Activated T-helper 1 cell treated with anti-CD3 and anti-CD28 coated beads, Interleukin-12 subunit alpha, Interleukin-12 subunit beta, Interleukin-2, Interleukin-4 antibody, amounts not matched to agents 30 ng/mL and 10 ng/mL and 1 ng/mL, durations not matched to agents 14 hours and 24 hours and 36 hours (primary cell): ENCODE data around the gene HAGH. TPM values are rescaled to one million over a fixed set of nuclear protein-coding genes. Genes with fewer than 3 reads are reported as not detected.

Experiments
- DNase-seq: peaks from one replicate; pipeline ENCODE4 v3.0.0; 2021; ENCODE audit warnings: low spot score
- H3K27ac Mint-ChIP-seq: one replicate; pipeline ENCODE4 v1.8.0; 2021; ENCODE audit warnings: mild to moderate bottlenecking, mixed read lengths
- H3K27me3 Mint-ChIP-seq: one replicate; pipeline ENCODE4 v1.8.0; 2022; ENCODE audit warnings: mild to moderate bottlenecking, moderate library complexity, mixed read lengths; ENCODE audit not compliant: insufficient read depth
- H3K36me3 Mint-ChIP-seq: one replicate; pipeline ENCODE4 v1.8.0; 2021; ENCODE audit warnings: low read depth, mixed read lengths
- H3K4me1 Mint-ChIP-seq: one replicate; pipeline ENCODE4 v1.8.0; 2021; ENCODE audit warnings: low read depth, mixed read lengths
- H3K4me3 Mint-ChIP-seq: one replicate; pipeline ENCODE4 v1.8.0; 2021; ENCODE audit warnings: mild to moderate bottlenecking, moderate library complexity, mixed read lengths
- H3K9me3 Mint-ChIP-seq: one replicate; pipeline ENCODE4 v1.8.0; 2021; ENCODE audit warnings: mixed read lengths
- intact Hi-C: fragments of 100-400 bp; cut with micrococcal nuclease; formaldehyde crosslinking; loops from one replicate; pipeline ENCODE4 v1.15.1; 2024
- total RNA-seq: library from RNA; stranded (reverse); gene quantifications from 2 replicates; pipeline ENCODE4 v1.2.3, GENCODE V29; 2022

Gene HAGH
- total RNA-seq, 1 donor from 2014 or later: 58.7 TPM

DNA sequence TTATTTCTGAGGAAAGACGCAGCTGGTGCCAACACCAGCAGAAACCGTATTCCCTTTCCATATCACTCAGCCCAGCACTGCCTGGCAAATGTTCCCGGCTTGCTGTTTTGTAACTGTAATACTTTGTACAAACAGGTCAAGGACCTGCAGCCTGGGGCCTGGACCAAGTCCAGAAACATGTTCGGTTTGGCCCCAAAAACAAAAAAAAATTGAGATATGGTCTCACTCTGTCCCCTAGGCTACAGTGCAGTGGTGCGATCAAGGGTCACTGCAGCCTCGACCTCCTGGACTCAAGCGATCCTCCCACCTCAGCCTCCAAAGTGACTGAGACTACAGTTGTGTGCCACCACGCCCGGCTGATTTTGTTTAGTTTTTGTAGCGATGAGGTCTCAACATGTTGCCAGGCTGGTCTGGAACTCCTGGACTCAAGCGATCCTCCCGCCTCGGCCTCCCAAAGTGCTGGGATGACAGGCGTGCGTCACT is 1.2 kb downstream of the HAGH start:
- no peak for DNase-seq
- Mint-ChIP-seq H3K9me3 (no peaks in the 10 kb centered on the region), H3K4me1 (peaks cover 26% of the 10 kb centered on the region), H3K4me3 (peak overlapping the region; percentile 86), H3K27ac (peak overlapping the region; percentile 77), H3K27me3 (no peaks in the 10 kb centered on the region), H3K36me3 (peaks cover 4% of the 10 kb centered on the region)
- intact Hi-C loops: no loop called here

DNA sequence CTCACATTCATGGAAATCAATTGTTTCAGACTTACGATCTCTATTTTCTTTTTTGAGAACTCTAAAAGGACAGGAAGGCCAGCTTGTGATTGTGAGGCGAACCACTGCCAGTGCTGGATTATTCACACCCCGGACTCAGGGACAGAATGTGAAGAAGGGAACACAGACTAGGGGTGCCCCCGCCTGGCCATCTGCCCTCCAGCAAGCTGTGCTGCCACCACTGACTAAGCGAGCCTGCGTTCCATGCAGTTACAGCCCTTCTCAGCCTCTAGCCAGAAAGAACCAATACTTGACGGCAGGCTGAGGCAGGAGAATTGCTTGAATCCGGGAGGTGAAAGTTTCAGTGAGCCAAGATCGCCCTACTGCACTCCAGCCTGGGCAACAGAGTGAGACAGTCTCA is 2.8 kb downstream of the HAGH start:
- Mint-ChIP-seq H3K4me1 (peaks cover 19% of the 10 kb centered on the region), H3K36me3 (peaks cover 4% of the 10 kb centered on the region), H3K9me3 (no peaks in the 10 kb centered on the region), H3K27me3 (no peaks in the 10 kb centered on the region), H3K27ac (no peak overlapping the region), H3K4me3 (peak overlapping the region; percentile 86)
- intact Hi-C loops: no loop called here
- no peak for DNase-seq

DNA sequence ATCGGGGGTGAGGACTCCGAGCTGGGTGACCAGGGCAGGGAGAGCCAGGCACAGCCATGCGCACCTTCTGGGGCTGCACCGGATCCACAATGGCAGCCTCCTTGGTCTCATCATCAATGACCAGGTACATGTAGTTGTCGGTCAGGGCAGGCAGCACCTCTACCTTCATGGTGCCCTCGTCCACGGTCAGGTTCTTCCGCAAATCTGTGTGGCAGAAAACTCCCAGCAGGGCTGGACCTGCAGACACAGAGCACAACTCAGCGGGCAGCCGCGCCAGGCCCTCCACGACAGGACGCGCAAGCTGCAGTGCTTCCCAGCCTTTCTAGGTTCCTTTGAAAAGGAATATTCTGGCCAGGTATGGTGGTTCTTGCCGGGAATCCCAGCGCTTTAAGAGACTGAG is 3.8 kb downstream of the HAGH start:
- peaks cover 13% of the 10 kb centered on the region for H3K4me1 Mint-ChIP-seq
- intact Hi-C loops: no loop called here
- no peak overlapping the region for H3K4me3 Mint-ChIP-seq

DNA sequence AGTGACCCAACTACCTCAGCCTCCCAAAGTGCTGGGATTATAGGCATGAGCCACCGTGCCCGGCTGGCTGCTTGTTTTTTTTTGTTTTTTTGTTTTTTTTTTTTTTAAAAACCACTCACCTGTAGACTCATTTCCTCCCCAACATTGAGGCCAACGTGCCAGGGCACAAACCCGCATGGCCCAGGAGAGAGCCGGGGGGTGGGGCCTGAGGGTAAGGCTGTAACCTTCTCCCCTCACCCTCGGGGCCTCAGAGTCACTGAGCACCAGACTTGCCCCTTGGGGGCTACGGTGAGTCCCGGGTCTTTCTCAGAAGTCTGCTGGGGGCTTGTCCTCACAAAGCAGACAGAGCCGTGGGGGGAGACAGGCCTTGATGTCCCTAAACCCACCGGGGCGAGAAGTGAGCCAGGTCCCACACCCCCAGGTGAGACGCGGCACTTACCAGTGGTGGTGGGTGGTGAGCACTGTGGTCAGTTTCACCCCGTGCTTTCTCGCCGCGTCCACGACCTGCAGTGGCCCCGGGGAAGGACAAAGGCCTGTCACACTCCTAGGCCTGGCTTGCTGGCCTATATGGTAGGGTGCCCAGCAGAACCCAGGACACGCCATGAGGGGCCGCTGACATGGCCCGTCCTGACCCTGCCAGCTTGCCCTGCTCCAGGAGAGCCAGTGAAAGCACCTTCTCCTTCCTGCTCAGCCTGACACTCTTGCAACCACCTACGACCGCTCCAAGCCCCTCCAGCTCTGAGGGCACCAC is 4.6 kb downstream of the HAGH start:
- intact Hi-C loops: no loop called here
- peaks cover 7% of the 10 kb centered on the region for H3K4me1 Mint-ChIP-seq
- no peak overlapping the region for H3K27ac Mint-ChIP-seq
- H3K36me3 Mint-ChIP-seq: peaks cover 2% of the 10 kb centered on the region
- no peak overlapping the region for H3K4me3 Mint-ChIP-seq
- no peak for DNase-seq
- H3K27me3 Mint-ChIP-seq: no peaks in the 10 kb centered on the region
- no peaks in the 10 kb centered on the region for H3K9me3 Mint-ChIP-seq

More for the DNA sequence above, 3.8 kb downstream of the HAGH start:
- DNase-seq: no peak
- Mint-ChIP-seq H3K27me3 (no peaks in the 10 kb centered on the region), H3K27ac (no peak overlapping the region), H3K9me3 (no peaks in the 10 kb centered on the region), H3K36me3 (peaks cover 4% of the 10 kb centered on the region)

DNA sequence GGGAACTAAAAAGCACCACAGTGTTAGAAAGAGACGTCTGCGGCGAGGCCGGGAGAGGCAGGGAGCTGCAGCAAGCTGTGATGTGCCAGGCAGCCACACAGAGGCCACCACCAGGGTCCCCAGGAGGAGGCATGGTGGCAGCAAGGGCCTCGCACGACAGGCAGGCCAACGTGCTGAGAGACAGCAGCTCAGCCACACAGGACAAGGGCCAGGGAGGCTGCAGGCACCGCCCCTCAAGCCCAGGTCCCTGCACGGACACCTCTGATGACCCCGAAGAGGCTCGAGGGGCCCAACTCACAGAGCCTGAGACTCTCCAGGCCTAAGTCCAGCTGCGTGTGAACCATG is 5.7 kb downstream of the HAGH start:
- H3K27ac Mint-ChIP-seq: no peak overlapping the region
- peaks cover 7% of the 10 kb centered on the region for H3K4me1 Mint-ChIP-seq
- H3K27me3 Mint-ChIP-seq: no peaks in the 10 kb centered on the region
- H3K9me3 Mint-ChIP-seq: no peaks in the 10 kb centered on the region
- no peak overlapping the region for H3K4me3 Mint-ChIP-seq
- H3K36me3 Mint-ChIP-seq: peaks cover 2% of the 10 kb centered on the region
- intact Hi-C loops: no loop called here
- DNase-seq: no peak

DNA sequence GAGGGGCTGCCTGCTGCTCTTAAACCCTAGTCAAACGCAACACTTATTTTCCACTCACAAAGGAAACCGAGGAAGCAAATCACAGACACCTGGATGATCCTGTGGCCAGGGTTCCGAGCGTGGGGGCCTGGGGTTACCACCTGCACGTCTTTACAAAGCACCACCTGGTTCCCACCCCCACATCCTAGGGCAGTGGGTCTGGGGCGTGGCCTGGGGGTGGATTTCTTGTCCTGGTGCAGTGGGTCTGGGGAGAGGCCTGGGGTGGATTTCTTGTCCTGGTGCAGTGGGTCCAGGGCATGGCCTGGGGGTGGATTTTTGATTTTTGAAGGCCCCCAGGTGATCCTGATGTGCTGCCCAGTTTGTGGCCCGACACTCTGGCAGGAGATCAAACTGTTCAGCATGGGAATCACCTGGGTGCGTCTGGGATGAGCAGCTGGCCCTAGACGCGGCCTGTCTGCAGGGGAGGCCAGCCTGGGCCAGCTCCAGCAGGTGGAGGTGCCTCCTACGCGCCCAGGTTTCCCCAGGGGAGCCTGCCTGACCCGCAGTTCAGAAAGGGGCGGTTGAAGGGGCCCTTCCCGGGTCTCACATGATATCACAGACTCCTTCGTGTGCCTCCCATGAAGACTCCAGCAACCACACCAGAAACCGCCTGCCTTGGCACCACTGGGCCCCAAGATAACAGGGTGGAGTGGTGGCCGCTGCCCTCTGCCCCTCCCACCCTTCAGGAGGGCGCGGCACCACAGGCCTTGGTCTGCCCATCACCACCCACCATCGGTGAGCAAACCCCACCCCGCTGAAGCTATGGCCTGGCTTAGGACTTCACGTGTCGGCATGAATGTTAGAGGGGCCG is 6.3 kb downstream of the HAGH start:
- Mint-ChIP-seq H3K9me3 (no peaks in the 10 kb centered on the region), H3K27ac (no peak overlapping the region), H3K27me3 (no peaks in the 10 kb centered on the region), H3K4me3 (no peak overlapping the region), H3K4me1 (peaks cover 7% of the 10 kb centered on the region), H3K36me3 (peaks cover 6% of the 10 kb centered on the region)
- intact Hi-C loops: no loop called here
- DNase-seq: no peak

DNA sequence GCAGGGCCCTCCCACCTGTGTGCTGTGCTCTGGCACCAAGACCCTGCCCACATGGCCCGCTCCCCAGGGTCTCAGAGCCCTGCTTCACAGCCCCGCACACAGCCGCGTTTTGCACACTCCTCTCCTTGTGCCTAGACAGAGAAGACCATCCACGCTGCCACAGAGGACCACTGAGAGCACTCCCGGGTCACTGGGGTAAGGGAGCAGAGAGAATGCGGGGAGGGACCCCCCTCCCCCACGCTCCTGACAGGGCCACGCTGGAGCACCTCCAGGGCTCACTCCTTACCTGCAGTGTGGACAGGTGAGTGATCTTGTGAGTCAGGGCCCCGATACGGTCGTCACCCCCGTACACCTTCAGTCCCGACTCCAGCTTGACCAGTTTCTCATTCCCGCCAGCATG is 7.0 kb downstream of the HAGH start:
- H3K4me1 Mint-ChIP-seq: peaks cover 5% of the 10 kb centered on the region
- peaks cover 11% of the 10 kb centered on the region for H3K36me3 Mint-ChIP-seq
- H3K27me3 Mint-ChIP-seq: no peaks in the 10 kb centered on the region
- intact Hi-C loops: no loop called here
- no peak overlapping the region for H3K27ac Mint-ChIP-seq
- no peak overlapping the region for H3K4me3 Mint-ChIP-seq
- H3K9me3 Mint-ChIP-seq: no peaks in the 10 kb centered on the region
- DNase-seq: no peak

DNA sequence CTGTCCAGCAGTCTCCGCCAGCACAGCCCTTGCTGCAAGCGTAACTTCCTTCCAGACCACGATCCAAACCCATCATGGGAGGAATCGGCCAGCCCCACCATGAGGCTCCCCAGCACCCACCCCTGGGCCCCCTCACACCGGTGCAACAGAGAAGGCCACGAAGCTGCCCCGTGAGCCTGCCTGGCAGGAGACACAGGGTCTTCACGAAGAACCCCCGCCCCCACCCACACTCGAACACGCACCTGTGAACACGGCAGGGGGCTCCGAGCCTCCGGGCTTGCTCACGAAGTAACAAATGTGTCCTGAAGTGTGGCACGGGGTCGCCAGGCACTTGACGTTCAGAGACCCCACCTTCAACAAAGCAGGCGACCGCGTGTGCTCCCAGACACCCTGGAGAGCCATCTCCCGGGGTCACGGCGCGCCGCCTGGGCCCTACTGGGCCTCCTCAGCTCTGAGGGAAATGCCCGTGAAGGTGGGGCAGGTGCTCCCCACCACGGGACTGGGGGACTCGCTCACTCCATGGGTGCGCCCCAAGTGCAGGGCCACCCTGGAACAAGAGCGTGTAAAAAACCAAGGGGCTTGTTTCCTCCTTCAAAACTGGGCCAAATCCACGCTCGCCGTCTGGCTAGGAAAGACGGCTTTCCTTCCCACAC is 7.6 kb downstream of the HAGH start:
- Mint-ChIP-seq H3K4me3 (no peak overlapping the region), H3K9me3 (no peaks in the 10 kb centered on the region), H3K27me3 (no peaks in the 10 kb centered on the region), H3K27ac (no peak overlapping the region), H3K4me1 (no peaks in the 10 kb centered on the region), H3K36me3 (peaks cover 11% of the 10 kb centered on the region)
- intact Hi-C loops: no loop called here
- no peak for DNase-seq

DNA sequence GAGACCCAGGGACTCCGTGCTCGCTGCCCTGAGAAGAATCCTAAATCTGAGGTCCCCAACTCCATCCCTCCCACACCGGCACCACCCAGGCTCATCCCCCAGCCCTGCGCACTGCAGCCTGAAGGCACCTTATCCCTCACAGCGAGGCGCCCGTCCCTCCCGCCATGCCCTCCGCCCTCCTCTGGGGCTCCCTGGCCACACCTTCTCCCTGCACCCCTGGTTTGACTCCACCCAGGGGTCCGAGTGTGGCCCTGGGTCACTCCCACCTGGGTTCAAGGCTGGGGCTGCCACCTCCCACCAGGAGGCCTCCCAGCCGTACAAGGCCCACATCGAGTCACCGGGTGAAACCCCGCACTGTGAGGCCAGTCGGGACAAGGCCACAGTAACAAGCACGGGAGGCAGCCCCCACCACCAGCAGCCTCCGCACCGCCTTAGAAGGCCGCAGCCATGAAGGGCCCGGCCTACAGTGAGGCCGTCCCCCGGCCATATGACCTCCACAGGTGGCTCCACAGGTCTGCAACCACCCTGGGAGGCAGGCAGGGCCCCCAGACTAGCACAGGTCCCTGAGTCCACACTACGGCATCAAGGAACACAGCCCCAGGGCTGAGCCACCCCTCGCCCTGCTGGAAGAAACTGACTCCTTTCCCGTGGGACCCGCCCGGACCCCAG is 8.3 kb downstream of the HAGH start:
- no peak for DNase-seq
- H3K4me1 Mint-ChIP-seq: peaks cover 3% of the 10 kb centered on the region
- no peaks in the 10 kb centered on the region for H3K9me3 Mint-ChIP-seq
- H3K27ac Mint-ChIP-seq: no peak overlapping the region
- no peaks in the 10 kb centered on the region for H3K27me3 Mint-ChIP-seq
- intact Hi-C loops: no loop called here
- no peak overlapping the region for H3K4me3 Mint-ChIP-seq
- peaks cover 11% of the 10 kb centered on the region for H3K36me3 Mint-ChIP-seq

DNA sequence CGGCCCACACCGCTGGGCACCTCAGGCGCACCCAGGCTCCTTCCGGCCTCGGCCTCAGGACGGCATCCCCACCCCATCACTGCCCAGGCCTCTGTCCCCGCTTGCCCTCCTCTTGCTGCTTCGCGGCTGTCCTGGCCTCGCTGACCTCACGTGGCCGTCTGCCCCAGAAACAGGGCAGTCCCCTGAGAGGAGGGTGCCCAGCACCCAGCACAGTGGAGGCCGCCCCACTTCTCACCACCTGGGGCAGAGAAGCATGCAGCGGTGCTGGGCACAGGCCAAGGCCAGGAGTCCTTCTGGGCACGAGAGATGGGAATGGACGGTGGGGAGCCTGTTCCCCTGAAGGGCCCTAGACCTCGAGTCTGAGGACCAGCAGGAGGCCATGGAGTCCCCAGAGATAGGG is 8.9 kb downstream of the HAGH start:
- H3K4me3 Mint-ChIP-seq: no peak overlapping the region
- H3K27ac Mint-ChIP-seq: no peak overlapping the region
- H3K4me1 Mint-ChIP-seq: peaks cover 8% of the 10 kb centered on the region
- peaks cover 14% of the 10 kb centered on the region for H3K36me3 Mint-ChIP-seq
- H3K9me3 Mint-ChIP-seq: no peaks in the 10 kb centered on the region
- DNase-seq: no peak
- H3K27me3 Mint-ChIP-seq: no peaks in the 10 kb centered on the region
- intact Hi-C loops: no loop called here

DNA sequence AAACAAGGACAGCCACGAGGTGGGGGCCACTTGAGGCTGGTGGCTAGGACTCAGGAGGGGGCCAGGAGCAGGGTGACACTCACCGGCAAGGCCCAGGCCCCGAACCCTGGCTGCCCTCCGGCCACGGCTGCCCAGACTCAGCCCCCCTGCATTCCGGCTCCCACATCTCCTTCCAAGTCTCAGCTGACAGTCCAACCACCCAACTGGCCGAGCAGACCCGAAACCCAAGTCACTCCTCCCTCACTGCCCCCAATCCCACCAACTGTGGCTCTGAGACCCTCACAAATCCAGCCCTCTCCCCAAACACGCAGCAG is 9.4 kb downstream of the HAGH start:
- Mint-ChIP-seq H3K9me3 (no peaks in the 10 kb centered on the region), H3K27ac (no peak overlapping the region), H3K4me3 (no peak overlapping the region), H3K4me1 (peaks cover 8% of the 10 kb centered on the region), H3K36me3 (peaks cover 14% of the 10 kb centered on the region), H3K27me3 (no peaks in the 10 kb centered on the region)
- intact Hi-C loops: no loop called here
- no peak for DNase-seq

DNA sequence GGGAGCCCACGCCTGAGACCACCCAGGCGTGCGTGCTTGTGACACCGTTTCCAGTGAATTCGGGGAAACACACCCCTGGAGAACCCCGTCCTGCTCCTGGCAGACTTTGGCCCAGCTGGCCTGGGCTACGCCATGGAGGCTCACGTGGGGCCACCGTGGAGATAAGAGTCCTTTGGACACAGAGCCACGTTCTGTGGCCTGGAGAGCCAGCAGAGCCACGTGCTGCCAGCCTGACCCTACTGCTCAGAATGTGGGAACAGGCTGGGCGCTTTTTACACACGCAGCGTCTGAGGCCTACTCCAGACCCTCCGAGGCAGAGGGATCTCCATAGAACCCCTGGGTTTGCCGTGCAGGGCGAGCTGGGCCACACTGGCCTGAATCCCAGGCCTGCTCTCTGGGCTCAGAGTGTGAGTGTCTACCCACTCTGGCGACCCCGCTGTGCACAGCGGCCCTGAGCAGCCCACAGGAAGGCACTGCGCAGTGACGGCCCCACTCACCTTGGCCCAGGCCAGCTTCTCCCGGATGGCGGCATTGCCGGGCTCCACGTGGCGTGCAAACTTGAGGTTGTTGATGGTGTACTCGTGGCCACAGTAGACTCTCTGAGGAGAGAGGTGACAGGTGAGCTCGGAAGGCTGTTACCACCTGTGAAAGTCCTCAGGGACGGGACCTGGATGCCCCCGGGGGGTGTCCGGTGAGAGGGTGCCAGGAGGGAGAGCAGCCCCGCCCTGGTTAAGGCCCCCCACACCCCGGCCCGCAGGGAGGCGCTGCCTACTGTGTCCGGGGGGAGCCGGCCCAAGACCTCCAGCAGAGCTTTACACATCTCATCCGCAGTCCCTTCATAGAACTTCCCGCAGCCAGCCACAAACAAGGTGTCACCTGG is 10.0 kb downstream of the HAGH start:
- H3K27me3 Mint-ChIP-seq: no peaks in the 10 kb centered on the region
- intact Hi-C loops: no loop called here
- no peak for DNase-seq
- no peak overlapping the region for H3K4me3 Mint-ChIP-seq
- H3K27ac Mint-ChIP-seq: no peak overlapping the region
- peaks cover 8% of the 10 kb centered on the region for H3K4me1 Mint-ChIP-seq
- peaks cover 14% of the 10 kb centered on the region for H3K36me3 Mint-ChIP-seq
- H3K9me3 Mint-ChIP-seq: no peaks in the 10 kb centered on the region
